Measurements from ENCODE around the gene TMEM131L.
"Not testable (repeated sequence)": the region's sequence is repeated elsewhere in the genome, so short reads cannot be mapped to it uniquely, and the experiment has no call there.

The TMEM131L gene

GRCh38 chr4:153506341-153507309 lies 40.5 kb downstream of the TMEM131L start:
- 96% methylated on average over 7 of the region's 11 CpGs for WGBS, 2 experiments (ENCODE audit: insufficient coverage in 2 of 2)
- Histone ChIP-seq H3K27ac (ENCODE audit: low read depth, low read length, severe bottlenecking) (no peak overlapping the region), H3K36me3 (ENCODE audit: control insufficient read depth, insufficient read depth, low read length) (peaks cover 5% of the 10 kb centered on the region)

GRCh38 chr4:153507310-153508073 lies 41.3 kb downstream of the TMEM131L start:
- H3K36me3 ChIP-seq (ENCODE audit: control insufficient read depth, insufficient read depth, low read length) = peaks cover 5% of the 10 kb centered on the region
- H3K4me3 ChIP-seq (ENCODE audit: extremely low read depth, insufficient read depth, low read length, poor library complexity, severe bottlenecking) = no peak overlapping the region
- WGBS, 2 experiments (ENCODE audit: insufficient coverage in 2 of 2) = 97 to 98% methylated on average over 4 to 7 of the region's 10 CpGs
- H3K9me3 ChIP-seq (ENCODE audit: control insufficient read depth, low read length) = no peaks in the 10 kb centered on the region
- no peaks in the 10 kb centered on the region for H3K4me1 ChIP-seq (ENCODE audit: control insufficient read depth, insufficient read depth, low read length, poor library complexity, severe bottlenecking)
- no peak overlapping the region for H3K27ac ChIP-seq (ENCODE audit: low read depth, low read length, severe bottlenecking)

More at GRCh38 chr4:153506341-153507309, 40.5 kb downstream of the TMEM131L start:
- H3K4me1 ChIP-seq (ENCODE audit: control insufficient read depth, insufficient read depth, low read length, poor library complexity, severe bottlenecking) = no peaks in the 10 kb centered on the region
- H3K4me3 ChIP-seq (ENCODE audit: extremely low read depth, insufficient read depth, low read length, poor library complexity, severe bottlenecking) = no peak overlapping the region
- H3K9me3 ChIP-seq (ENCODE audit: control insufficient read depth, low read length) = no peaks in the 10 kb centered on the region

GRCh38 chr4:153509212-153509611 lies 43.1 kb downstream of the TMEM131L start:
- not testable (repeated sequence) for H3K27ac ChIP-seq (ENCODE audit: low read depth, low read length, severe bottlenecking); H3K4me3 ChIP-seq (ENCODE audit: extremely low read depth, insufficient read depth, low read length, poor library complexity, severe bottlenecking); H3K9me3 ChIP-seq (ENCODE audit: control insufficient read depth, low read length); H3K36me3 ChIP-seq (ENCODE audit: control insufficient read depth, insufficient read depth, low read length)
- H3K4me1 ChIP-seq (ENCODE audit: control insufficient read depth, insufficient read depth, low read length, poor library complexity, severe bottlenecking) = peaks cover 14% of the 10 kb centered on the region
- 100% methylated on average over 1 of the region's 2 CpGs for WGBS, 2 experiments (ENCODE audit: insufficient coverage in 2 of 2)

GRCh38 chr4:153509724-153510123 lies 43.6 kb downstream of the TMEM131L start:
- Histone ChIP-seq H3K4me1 (ENCODE audit: control insufficient read depth, insufficient read depth, low read length, poor library complexity, severe bottlenecking) (peaks cover 17% of the 10 kb centered on the region), H3K27ac (ENCODE audit: low read depth, low read length, severe bottlenecking) (no peak overlapping the region)
- 83 to 100% methylated on average over 1 to 3 of the region's 5 CpGs for WGBS, 2 experiments (ENCODE audit: insufficient coverage in 2 of 2)

GRCh38 chr4:153510252-153511001 lies 44.3 kb downstream of the TMEM131L start:
- WGBS, 2 experiments (ENCODE audit: insufficient coverage in 2 of 2) = 76 to 80% methylated on average over 3 to 6 of the region's 7 CpGs

More at GRCh38 chr4:153509724-153510123, 43.6 kb downstream of the TMEM131L start:
- Histone ChIP-seq H3K4me3 (ENCODE audit: extremely low read depth, insufficient read depth, low read length, poor library complexity, severe bottlenecking) (no peak overlapping the region), H3K36me3 (ENCODE audit: control insufficient read depth, insufficient read depth, low read length) (peaks cover 5% of the 10 kb centered on the region), H3K9me3 (ENCODE audit: control insufficient read depth, low read length) (no peaks in the 10 kb centered on the region)

GRCh38 chr4:153511104-153511503 lies 44.9 kb downstream of the TMEM131L start:
- Histone ChIP-seq H3K4me3 (ENCODE audit: extremely low read depth, insufficient read depth, low read length, poor library complexity, severe bottlenecking) (no peak overlapping the region), H3K36me3 (ENCODE audit: control insufficient read depth, insufficient read depth, low read length) (peaks cover 6% of the 10 kb centered on the region), H3K9me3 (ENCODE audit: control insufficient read depth, low read length) (no peaks in the 10 kb centered on the region), H3K27ac (ENCODE audit: low read depth, low read length, severe bottlenecking) (no peak overlapping the region), H3K4me1 (ENCODE audit: control insufficient read depth, insufficient read depth, low read length, poor library complexity, severe bottlenecking) (peaks cover 17% of the 10 kb centered on the region)
- 93 to 100% methylated on average over 2 of the region's 6 CpGs for WGBS, 2 experiments (ENCODE audit: insufficient coverage in 2 of 2)

More at GRCh38 chr4:153510252-153511001, 44.3 kb downstream of the TMEM131L start:
- Histone ChIP-seq H3K27ac (ENCODE audit: low read depth, low read length, severe bottlenecking) (no peak overlapping the region), H3K9me3 (ENCODE audit: control insufficient read depth, low read length) (no peaks in the 10 kb centered on the region), H3K4me3 (ENCODE audit: extremely low read depth, insufficient read depth, low read length, poor library complexity, severe bottlenecking) (no peak overlapping the region), H3K36me3 (ENCODE audit: control insufficient read depth, insufficient read depth, low read length) (peaks cover 5% of the 10 kb centered on the region), H3K4me1 (ENCODE audit: control insufficient read depth, insufficient read depth, low read length, poor library complexity, severe bottlenecking) (peaks cover 17% of the 10 kb centered on the region)

GRCh38 chr4:153512162-153512852 lies 46.1 kb downstream of the TMEM131L start:
- peaks cover 8% of the 10 kb centered on the region for H3K36me3 ChIP-seq (ENCODE audit: control insufficient read depth, insufficient read depth, low read length)
- H3K27ac ChIP-seq (ENCODE audit: low read depth, low read length, severe bottlenecking) = peak overlapping the region; percentile 20
- WGBS, 2 experiments (ENCODE audit: insufficient coverage in 2 of 2) = 69 to 74% methylated on average over 4 to 5 of the region's 7 CpGs
- no peaks in the 10 kb centered on the region for H3K9me3 ChIP-seq (ENCODE audit: control insufficient read depth, low read length)
- H3K4me1 ChIP-seq (ENCODE audit: control insufficient read depth, insufficient read depth, low read length, poor library complexity, severe bottlenecking) = peaks cover 17% of the 10 kb centered on the region
- H3K4me3 ChIP-seq (ENCODE audit: extremely low read depth, insufficient read depth, low read length, poor library complexity, severe bottlenecking) = no peak overlapping the region

GRCh38 chr4:153512952-153513500 lies 46.9 kb downstream of the TMEM131L start:
- WGBS, 2 experiments (ENCODE audit: insufficient coverage in 2 of 2) = 80% methylated on average over 1 of the region's 3 CpGs; no CpG with 5 or more reads in 1 of the 2 experiments
- H3K36me3 ChIP-seq (ENCODE audit: control insufficient read depth, insufficient read depth, low read length) = peaks cover 8% of the 10 kb centered on the region
- H3K4me3 ChIP-seq (ENCODE audit: extremely low read depth, insufficient read depth, low read length, poor library complexity, severe bottlenecking) = no peak overlapping the region
- no peak overlapping the region for H3K27ac ChIP-seq (ENCODE audit: low read depth, low read length, severe bottlenecking)
- peaks cover 17% of the 10 kb centered on the region for H3K4me1 ChIP-seq (ENCODE audit: control insufficient read depth, insufficient read depth, low read length, poor library complexity, severe bottlenecking)
- H3K9me3 ChIP-seq (ENCODE audit: control insufficient read depth, low read length) = no peaks in the 10 kb centered on the region

GRCh38 chr4:153513596-153513995 lies 47.4 kb downstream of the TMEM131L start:
- peaks cover 8% of the 10 kb centered on the region for H3K36me3 ChIP-seq (ENCODE audit: control insufficient read depth, insufficient read depth, low read length)
- peak overlapping the region; percentile 49 for H3K27ac ChIP-seq (ENCODE audit: low read depth, low read length, severe bottlenecking)
- no CpG with 5 or more reads among the region's 1 CpG for WGBS, 2 experiments (ENCODE audit: insufficient coverage in 2 of 2)
- H3K4me1 ChIP-seq (ENCODE audit: control insufficient read depth, insufficient read depth, low read length, poor library complexity, severe bottlenecking) = peaks cover 17% of the 10 kb centered on the region
- H3K4me3 ChIP-seq (ENCODE audit: extremely low read depth, insufficient read depth, low read length, poor library complexity, severe bottlenecking) = no peak overlapping the region
- H3K9me3 ChIP-seq (ENCODE audit: control insufficient read depth, low read length) = no peaks in the 10 kb centered on the region

Measured in mesodermal cell (in vitro differentiated cells).